Breast epithelium (tissue), 4 donors: ENCODE results near the gene PHYKPL. TPM values are rescaled to one million over a fixed set of nuclear protein-coding genes. Genes with fewer than 3 reads are reported as not detected.

Experiments used
- DNase-seq, 2 donors: peaks; one replicate each; pipeline ENCODE4 v3.0.0-alpha.2; 2019; ENCODE audit warnings: low spot score in 2 of 2
- H3K27ac ChIP-seq, 2 donors: fragments of 200-600 bp; sonication (generic) in 1 of 2; one replicate each; pipeline ENCODE4 v1.5.1; 2016 to 2019; ENCODE audit warnings: mild to moderate bottlenecking in 1 of 2
- H3K27me3 ChIP-seq, 2 donors: fragments of 200-600 bp; sonication (generic) in 1 of 2; one replicate each; pipeline versions ENCODE4 v1.5.1 to v1.6.0; 2017 to 2019; ENCODE audit warnings: control low read depth in 1 of 2, mild to moderate bottlenecking in 1 of 2
- H3K36me3 ChIP-seq: fragments of 200-600 bp; one replicate; pipeline ENCODE4 v1.5.1; 2019
- H3K4me1 ChIP-seq, 2 donors: fragments of 200-600 bp; sonication (generic); one replicate each; pipeline ENCODE4 v1.5.1; 2016 to 2019; ENCODE audit warnings: control low read depth in 1 of 2
- H3K4me3 ChIP-seq, 3 donors: fragments of 200-600 bp; sonication (generic); 1 replicate in 2 of 3; 2 replicates in 1 of 3; pipeline ENCODE4 v1.5.1; 2016 to 2019; ENCODE audit warnings: mild to moderate bottlenecking in 3 of 3, moderate library complexity in 2 of 3
- H3K9me3 ChIP-seq, 2 donors: fragments of 200-600 bp; sonication (generic) in 1 of 2; one replicate each; pipeline ENCODE4 v1.5.1; 2016 to 2019; ENCODE audit warnings: control low read depth in 1 of 2
- CTCF ChIP-seq, 3 donors: fragments of 450-650 bp; IDR thresholded peaks; one replicate each; pipeline ENCODE4 v1.5.1; 2016 to 2017; ENCODE audit warnings: antibody characterized with exemption in 3 of 3, mild to moderate bottlenecking in 3 of 3, moderate library complexity in 3 of 3
- POLR2A ChIP-seq: fragments of 450-650 bp; IDR thresholded peaks from one replicate; pipeline ENCODE4 v1.6.1; 2016; ENCODE audit warnings: antibody characterized with exemption, mild to moderate bottlenecking, moderate library complexity
- POLR2AphosphoS5 ChIP-seq, 3 donors: sonication (generic); formaldehyde crosslinking; IDR thresholded peaks; one replicate each; pipeline ENCODE4 v1.6.1; 2017; ENCODE audit warnings: antibody characterized with exemption in 3 of 3
- intact Hi-C: fragments of 100-400 bp; cut with DNase I; formaldehyde crosslinking; loops from one replicate; pipeline ENCODE4 v1.15.1; 2023; ENCODE audit warnings: low total_unique reads
- total RNA-seq, 3 donors: library from RNA; depleted of rRNA; stranded (reverse); fragments of >200 nt; gene quantifications; one replicate each; pipeline ENCODE4 v1.1.0, GENCODE V29; 2016

PHYKPL gene
- total RNA-seq, 3 donors from 2014 or later: 63.4 to 94.1 (median 77.7) TPM

GRCh38 chr5:178213748-178214151 lies 18.9 kb downstream of the PHYKPL start:
- H3K36me3 ChIP-seq: peaks cover 35% of the 10 kb centered on the region
- intact Hi-C loops: no loop called here
- no peak overlapping the region for H3K4me3 ChIP-seq
- peaks cover 0 to 12% of the 10 kb centered on the region in 2 donors for H3K4me1 ChIP-seq
- no peaks in the 10 kb centered on the region for H3K9me3 ChIP-seq
- H3K27me3 ChIP-seq: no peaks in the 10 kb centered on the region
- no peak for DNase-seq
- no peak for TF ChIP-seq POLR2A
- TF ChIP-seq CTCF (IDR thresholded peaks at IDR 0.05): no peak
- TF ChIP-seq POLR2AphosphoS5 (IDR thresholded peaks at IDR 0.05): no peak
- peak overlapping the region; percentile 54 to 56 for H3K27ac ChIP-seq

- no peak for DNase-seq
- H3K36me3 ChIP-seq: peaks cover 35% of the 10 kb centered on the region
- intact Hi-C loops: no loop called here
These were observed 19.6 kb downstream of the PHYKPL start for GRCh38 chr5:178213003-178213461.

GRCh38 chr5:178212241-178213002 lies 20.2 kb downstream of the PHYKPL start:
- no peaks in the 10 kb centered on the region for H3K9me3 ChIP-seq
- H3K4me1 ChIP-seq: peaks cover 0 to 13% of the 10 kb centered on the region in 2 donors
- H3K27ac ChIP-seq: peak overlapping the region; percentile 25 to 56
- DNase-seq: no peak
- H3K4me3 ChIP-seq: no peak overlapping the region
- peaks cover 35% of the 10 kb centered on the region for H3K36me3 ChIP-seq
- H3K27me3 ChIP-seq: no peaks in the 10 kb centered on the region
- TF ChIP-seq POLR2A (no peak), CTCF (IDR thresholded peaks at IDR 0.05) (no peak), POLR2AphosphoS5 (IDR thresholded peaks at IDR 0.05) (no peak)
- intact Hi-C loops: no loop called here

More at GRCh38 chr5:178213003-178213461, 19.6 kb downstream of the PHYKPL start:
- TF ChIP-seq CTCF (IDR thresholded peaks at IDR 0.05) (no peak), POLR2AphosphoS5 (IDR thresholded peaks at IDR 0.05) (no peak), POLR2A (no peak)
- no peak overlapping the region for H3K4me3 ChIP-seq
- H3K27ac ChIP-seq: peak overlapping the region; percentile 54 to 56
- no peaks in the 10 kb centered on the region for H3K9me3 ChIP-seq
- H3K4me1 ChIP-seq: peaks cover 0 to 12% of the 10 kb centered on the region in 2 donors
- H3K27me3 ChIP-seq: no peaks in the 10 kb centered on the region

GRCh38 chr5:178211095-178212048 lies 21.2 kb downstream of the PHYKPL start:
- Histone ChIP-seq H3K27ac (no peak overlapping the region), H3K9me3 (no peaks in the 10 kb centered on the region), H3K36me3 (peaks cover 35% of the 10 kb centered on the region), H3K27me3 (no peaks in the 10 kb centered on the region), H3K4me1 (peaks cover 5 to 20% of the 10 kb centered on the region in 2 donors), H3K4me3 (no peak overlapping the region)
- intact Hi-C loops: no loop called here
- no peak for DNase-seq
- no peak for TF ChIP-seq POLR2AphosphoS5 (IDR thresholded peaks at IDR 0.05)
- TF ChIP-seq CTCF (IDR thresholded peaks at IDR 0.05): no peak
- TF ChIP-seq POLR2A: no peak
